WTC11 (cell line): ENCODE data around the gene CLUH.

Source experiments
- CTCF ChIP-seq: fragments of 200-600 bp; IDR thresholded peaks from 2 replicates; pipeline ENCODE4 v1.8.0; 2022; ENCODE audit warnings: antibody characterized with exemption
- ETV6 ChIP-seq: sonication (generic); formaldehyde crosslinking; IDR thresholded peaks from 2 replicates; pipeline ENCODE4 v1.8.1; 2022; ENCODE audit warnings: mild to moderate bottlenecking, missing genetic modification reagents
- HMGXB4 ChIP-seq: sonication (generic); formaldehyde crosslinking; IDR thresholded peaks from 2 replicates; pipeline ENCODE4 v1.8.1; 2023; ENCODE audit warnings: mild to moderate bottlenecking, moderate library complexity, missing genetic modification reagents
- NFE2L1 ChIP-seq: sonication (generic); formaldehyde crosslinking; IDR thresholded peaks from 2 replicates; pipeline ENCODE4 v1.8.1; 2023; ENCODE audit warnings: missing genetic modification reagents
- PRDM15 ChIP-seq: sonication (generic); formaldehyde crosslinking; IDR thresholded peaks from 2 replicates; pipeline ENCODE4 v1.8.0; 2022; ENCODE audit warnings: missing genetic modification reagents
- ZNF317 ChIP-seq: sonication (generic); formaldehyde crosslinking; IDR thresholded peaks from 2 replicates; pipeline ENCODE4 v1.8.1; 2023; ENCODE audit warnings: low read depth, mild to moderate bottlenecking, moderate library complexity, missing genetic modification reagents, borderline replicate concordance

GRCh38 chr17:2656283-2656682 is 55.3 kb downstream of the CLUH start:
- no peak for TF ChIP-seq CTCF
- TF ChIP-seq ETV6 (CRISPR knock-in tag), result no peak
- TF ChIP-seq NFE2L1 (CRISPR knock-in tag), result no peak
- TF ChIP-seq PRDM15, result no peak
- TF ChIP-seq HMGXB4 (CRISPR knock-in tag), result no peak
- no peak for TF ChIP-seq ZNF317 (CRISPR knock-in tag)
